Fibroblast of skin of left biceps (primary cell): ENCODE measurements around the gene APMAP.
"Not testable (repeated sequence)": the region's sequence is repeated elsewhere in the genome, so short reads cannot be mapped to it uniquely, and the experiment has no call there.

Experiments used
- DNase-seq, 2 experiments: peaks; one replicate each; pipeline ENCODE4 v3.0.0-alpha.2; 2013; ENCODE audit warnings: low read depth in 2 of 2

APMAP gene

DNA sequence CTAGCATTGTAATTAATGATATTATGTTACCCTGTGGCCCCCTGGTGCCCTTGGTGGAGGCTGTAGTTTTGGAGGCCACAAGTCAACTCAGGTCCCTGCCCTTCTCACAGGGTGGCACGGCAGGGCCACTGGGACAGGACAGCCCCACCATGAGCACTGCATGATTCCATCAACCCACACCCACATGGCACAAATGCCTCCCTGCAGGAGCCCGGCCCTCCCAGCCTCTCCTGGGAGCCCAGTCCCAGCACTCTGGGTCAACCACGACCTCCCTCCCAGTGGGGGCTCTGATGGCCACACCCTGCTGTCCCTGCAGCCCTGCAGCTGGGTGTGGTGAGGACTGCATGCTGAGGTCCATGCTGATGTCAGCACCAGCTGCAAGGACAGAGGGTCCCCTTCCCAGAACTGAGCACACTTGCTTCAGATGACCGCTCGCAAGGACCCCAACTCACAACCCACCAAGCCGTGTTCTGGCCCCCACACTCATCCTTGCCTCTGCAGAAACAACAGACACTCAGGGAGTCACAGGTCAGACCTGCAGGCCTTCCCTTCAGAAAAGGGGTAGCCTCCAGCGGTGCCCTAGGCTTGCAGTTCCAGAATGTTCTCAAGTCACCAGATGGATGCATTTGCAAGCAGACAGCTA is 59.2 kb downstream of the APMAP start:
- no peak for DNase-seq

DNA sequence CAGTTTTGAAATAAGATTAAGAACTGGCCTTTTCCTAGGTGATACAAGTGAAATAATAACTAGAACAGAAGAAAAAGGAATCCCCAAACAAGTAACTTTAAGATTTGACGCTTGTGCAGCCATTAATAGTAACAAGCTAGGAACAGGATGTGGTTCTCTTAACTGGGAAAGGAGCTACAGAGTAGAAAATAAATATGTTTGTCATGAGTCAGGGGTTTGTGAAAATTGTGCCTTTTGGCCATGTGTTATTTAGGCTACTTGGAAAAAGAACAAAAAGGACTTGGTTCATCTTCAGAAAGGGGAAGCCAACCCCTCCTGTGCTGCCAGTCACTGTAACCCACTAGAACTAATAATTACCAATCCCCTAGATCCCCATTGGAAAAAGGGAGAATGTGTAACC is 60.7 kb downstream of the APMAP start:
- DNase-seq: not testable (repeated sequence)

DNA sequence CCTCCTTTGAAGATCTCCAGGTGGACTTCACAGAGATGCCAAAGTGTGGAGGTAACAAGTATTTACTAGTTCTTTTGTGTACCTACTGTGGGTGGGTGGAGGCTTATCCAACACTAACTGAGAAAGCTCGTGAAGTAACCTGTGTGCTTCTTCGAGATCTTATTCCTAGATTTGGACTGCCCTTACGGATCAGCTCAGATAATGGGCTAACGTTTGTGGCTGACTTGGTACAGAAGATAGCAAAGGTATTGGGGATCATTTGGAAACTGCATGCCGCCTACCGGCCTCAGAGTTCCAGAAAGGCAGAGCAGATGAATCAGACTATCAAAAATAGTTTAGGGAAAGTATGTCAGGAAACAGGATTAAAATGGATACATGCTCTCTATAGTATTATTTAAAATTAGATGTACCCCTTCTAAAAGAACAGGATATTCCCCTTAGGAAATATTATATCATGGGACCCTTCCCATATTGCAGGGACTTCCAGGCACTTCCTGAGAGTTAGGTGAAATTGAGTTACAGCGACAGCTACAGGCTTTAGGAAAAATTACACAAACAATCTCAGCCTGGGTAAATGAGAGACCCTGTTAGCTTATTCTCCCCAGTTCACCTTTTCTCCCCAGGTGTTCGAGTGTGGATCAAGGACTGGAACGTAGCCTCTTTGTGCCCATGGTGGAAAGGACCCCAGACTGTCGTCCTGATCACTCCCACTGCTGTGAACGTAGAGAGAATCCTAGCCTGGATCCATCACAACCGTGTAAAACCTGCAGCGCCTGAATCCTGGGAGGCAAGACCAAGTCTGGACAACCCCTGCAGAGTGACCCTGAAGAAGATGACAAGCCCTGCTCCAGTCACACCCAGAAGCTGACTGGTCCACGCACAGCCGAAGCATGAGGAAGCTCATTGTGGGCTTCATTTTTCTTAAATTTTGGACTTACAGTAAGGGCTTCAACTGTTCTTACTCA is 61.5 kb downstream of the APMAP start:
- DNase-seq: not testable (repeated sequence)

DNA sequence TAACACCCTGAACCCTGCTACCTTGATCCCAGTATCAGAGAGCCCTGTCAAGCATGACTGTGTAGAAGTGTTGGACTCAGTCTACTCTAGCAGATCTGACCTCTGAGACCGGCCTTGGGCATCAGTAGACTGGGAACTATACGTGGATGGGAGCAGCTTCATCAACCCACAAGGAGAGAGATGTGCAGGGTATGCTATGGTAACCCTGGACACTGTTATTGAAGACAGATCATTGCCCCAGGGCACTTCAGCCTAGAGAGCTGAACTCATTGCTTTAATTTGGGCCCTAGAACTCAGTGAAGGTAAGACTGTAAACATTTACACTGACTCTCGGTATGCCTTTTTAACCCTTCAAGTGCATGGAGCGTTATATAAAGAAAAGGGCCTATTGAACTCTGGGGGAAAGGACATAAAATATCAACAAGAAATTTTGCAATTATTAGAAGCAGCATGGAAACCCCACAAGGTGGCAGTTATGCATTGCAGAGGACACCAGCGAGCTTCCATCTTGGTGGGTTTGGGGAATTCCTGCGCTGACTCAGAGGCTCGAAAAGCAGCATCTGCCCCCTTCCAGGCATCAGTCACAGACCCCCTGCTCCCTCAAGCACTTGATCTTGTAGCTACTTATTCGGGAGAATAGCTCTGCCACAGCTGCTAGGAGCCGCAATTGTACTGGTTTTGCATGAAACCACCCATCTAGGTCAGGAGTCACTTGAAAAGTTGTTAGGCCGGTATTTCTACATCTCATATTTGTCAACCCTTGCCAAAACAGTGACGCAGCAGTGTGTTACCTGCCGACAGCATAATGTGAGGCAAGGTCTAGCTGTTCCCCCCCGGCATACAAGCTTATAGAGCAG is 62.5 kb downstream of the APMAP start:
- DNase-seq: not testable (repeated sequence)

DNA sequence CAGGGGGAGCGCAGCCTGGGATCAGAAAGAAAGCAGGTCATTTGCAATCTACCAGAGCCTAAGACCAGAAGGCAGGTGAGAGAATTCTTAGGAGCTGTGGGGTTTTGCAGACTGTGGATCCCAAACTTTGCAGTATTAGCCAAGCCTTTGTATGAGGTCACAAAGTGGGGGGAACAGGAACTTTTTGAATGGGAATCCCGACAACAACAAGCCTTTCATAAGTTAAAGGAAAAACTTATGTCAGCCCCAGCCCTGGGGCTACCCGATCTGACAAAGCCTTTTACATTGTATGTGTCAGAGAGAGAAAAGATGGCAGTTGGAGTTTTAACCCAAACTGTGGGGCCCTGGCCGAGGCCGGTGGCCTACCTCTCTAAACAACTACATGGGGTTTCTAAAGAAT is 63.3 kb downstream of the APMAP start:
- not testable (repeated sequence) for DNase-seq

DNA sequence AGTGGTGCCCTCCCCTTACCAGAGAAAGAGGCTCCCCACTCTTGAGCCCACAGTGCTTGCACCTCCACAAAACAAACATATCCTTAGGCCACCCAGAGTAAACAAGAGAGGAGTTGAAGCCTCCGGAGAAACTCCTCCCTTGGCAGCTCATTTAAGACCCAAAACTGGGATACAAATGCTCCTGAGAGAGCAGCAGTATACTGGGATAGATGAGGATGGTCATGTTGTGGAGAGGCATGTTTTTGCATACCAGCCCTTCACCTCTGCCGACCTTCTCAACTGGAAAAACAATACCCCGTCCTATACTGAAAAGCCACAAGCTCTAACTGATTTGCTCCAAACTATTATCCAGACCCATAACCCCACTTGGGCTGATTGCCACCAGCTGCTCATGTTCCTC is 71.8 kb downstream of the APMAP start:
- not testable (repeated sequence) for DNase-seq

DNA sequence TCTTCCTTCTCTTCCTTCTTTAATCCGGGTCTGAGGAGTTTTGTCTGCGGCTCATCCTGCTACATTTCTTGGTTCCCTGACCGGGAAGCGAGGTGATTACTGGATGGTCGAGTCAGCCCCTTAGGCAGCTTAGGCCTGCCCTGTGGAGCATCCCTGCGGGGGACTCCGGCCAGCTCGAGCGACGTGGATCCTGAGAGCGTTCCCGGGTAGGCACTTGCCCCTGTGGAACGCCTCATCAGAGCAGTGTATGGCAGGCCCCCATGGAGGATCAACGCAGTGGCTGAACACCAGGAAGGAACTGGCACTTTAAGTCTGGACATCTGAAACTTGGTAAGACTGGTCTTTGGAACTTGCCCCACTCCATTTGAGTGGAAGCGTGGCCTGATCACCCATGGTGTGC is 72.9 kb downstream of the APMAP start:
- DNase-seq: not testable (repeated sequence)

DNA sequence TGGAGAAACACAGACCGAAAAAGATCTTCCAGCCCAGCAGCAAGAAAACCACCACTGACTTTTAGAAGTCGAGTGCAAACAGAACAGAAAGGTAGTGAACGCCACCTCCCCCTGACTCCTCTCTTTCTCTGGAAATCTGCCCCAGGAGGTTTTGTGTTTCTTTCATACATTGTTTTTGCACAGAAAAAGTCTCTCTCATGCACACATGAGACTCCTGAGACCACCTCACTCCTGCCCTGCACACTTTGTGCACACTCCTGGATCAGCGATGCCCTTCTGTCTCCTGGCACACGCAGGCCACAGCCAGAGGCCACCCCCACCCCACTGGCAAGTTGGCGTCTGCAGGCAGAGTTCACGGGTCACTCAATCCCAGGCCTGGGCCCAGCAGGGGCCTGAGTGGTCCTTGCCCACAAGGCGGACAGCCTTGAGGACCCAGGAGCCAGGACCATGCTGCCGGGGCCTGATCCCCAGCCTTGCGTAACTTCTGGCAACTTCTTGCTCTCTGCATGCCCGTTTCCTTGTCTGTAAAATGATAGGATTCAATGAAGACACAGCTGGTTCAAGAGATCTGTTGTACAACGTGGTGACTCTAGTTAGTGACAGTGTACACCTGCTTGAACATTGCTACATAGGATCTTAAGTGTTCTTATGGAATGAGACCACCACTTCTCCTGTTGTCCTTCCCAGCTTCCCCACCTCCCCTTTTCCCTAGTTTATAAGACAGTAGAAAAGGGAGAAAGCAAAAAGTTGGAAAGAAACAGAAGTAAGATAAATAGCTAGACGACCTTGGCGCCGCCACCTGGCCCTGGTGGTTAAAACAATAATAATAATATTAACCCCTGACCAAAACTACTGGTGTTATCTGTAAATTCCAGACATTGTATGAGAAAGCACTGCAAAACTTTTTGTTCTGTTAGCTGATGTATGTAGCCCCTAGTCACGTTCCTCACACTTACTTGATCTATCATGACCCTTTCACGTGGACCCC is 73.7 kb downstream of the APMAP start:
- no peak for DNase-seq

DNA sequence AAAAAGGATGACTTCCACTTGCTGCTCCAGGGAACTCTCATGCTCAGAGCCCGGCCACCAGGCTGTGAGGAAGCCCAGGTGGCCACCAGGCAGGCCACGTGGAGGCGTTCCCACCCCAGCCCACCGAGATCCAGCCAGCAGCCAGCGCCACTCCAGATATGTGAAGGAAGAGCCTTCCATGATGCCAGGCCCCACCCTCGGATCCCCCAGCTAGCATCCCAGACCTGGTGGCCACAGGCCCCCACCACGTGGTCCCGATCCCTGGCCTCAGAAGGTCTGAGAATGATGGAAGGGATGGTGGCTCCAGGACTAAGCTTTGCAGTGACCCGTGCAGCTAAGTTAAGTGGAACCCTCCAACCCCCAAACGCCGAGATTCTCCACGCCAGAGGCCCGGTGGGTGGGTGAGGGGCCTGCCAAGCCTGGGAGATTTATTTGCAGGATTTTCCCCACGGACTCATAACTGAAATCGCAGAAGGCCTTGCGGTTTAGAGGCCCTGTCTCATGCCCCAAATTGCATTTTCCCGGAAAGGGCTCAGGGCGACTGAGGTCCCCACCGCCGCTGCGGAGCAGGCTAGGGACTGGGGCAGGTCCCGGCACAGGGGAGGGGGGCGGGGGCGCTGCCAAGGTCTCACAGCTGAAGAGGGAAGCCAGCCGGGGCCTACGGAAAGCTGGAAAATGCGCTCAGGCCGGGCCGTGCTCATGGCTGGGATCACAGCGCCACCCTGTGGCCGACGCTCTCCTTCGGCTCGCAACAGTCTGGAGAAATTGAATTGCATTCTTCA is 74.6 kb downstream of the APMAP start:
- peak; percentile 41 to 42 for DNase-seq

DNA sequence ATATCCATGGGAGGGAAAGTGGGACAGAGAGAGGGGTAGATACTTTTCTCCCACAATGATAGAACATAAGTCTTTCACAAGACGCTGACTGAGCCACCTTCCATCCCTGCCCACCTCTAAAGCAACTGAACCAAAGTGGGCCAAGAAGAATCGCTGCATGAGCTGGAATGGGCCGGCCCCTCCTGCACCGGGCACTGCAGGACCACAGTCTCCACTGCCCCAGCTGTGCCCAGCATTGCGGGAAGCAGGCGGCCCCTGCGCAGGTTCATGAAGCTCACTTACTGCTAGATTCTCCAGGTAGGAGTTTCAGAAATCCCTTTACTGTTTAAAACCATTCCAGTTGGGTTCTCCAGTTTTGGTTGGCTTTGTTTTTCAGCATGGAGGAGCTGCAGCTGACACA is 75.5 kb downstream of the APMAP start:
- DNase-seq: no peak

DNA sequence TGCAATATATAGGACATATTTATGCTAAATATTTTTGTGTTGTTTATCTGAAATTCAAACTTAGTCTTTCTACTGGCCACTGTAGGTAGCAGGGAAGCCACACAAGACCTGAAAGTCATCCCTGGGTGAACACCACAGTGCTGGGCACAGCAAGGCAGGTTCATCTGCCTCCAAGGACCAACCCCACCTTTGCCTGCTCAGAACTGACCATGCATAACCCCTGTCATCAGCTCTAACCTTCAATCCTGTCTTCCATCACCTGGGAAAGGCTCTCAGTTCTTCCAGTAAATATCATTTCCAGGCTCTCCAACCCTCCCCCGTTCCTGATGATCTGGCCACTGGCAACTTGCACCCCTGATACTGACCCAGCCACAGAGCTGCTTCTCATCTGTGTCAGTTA is 76.1 kb downstream of the APMAP start:
- no peak for DNase-seq

DNA sequence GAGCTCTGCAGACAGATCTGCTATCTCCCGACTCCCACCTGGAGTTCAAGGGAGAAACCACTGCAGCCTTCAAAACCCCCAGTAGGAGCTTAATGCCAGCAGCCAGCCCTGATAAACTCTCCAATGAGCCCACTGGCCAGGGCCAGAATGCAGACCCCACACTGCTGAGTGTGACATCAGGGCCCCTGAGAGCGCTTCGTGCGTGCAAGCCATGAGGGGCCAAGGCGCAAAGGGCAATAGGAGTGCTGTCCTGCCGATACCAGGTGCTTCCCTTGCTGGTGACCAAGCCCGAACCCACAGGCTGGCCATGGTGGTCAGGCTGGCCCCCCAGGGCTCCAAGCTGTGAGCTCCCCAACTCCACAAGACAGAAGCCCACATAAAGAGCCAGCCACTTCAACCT is 76.7 kb downstream of the APMAP start:
- DNase-seq: no peak

DNA sequence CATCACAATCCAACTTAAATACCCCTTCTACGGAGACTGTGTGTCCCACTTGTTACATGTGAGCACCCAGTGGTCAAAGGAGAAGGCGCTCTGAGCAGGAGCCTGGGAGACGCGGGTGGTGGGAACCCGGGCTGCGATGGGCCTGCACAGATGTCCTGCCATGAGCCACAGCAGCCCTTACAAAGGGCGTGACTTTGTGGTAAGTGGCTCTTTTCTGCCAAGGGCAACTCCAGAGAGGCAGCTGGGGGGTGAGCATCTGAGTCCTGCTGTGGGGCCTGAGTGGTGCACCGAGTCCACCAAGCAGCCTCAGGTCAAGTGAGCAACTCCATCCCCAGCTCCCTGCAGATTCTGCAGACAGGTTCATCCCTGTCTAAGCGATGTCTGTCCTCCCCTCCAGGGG is 77.1 kb downstream of the APMAP start:
- no peak for DNase-seq

DNA sequence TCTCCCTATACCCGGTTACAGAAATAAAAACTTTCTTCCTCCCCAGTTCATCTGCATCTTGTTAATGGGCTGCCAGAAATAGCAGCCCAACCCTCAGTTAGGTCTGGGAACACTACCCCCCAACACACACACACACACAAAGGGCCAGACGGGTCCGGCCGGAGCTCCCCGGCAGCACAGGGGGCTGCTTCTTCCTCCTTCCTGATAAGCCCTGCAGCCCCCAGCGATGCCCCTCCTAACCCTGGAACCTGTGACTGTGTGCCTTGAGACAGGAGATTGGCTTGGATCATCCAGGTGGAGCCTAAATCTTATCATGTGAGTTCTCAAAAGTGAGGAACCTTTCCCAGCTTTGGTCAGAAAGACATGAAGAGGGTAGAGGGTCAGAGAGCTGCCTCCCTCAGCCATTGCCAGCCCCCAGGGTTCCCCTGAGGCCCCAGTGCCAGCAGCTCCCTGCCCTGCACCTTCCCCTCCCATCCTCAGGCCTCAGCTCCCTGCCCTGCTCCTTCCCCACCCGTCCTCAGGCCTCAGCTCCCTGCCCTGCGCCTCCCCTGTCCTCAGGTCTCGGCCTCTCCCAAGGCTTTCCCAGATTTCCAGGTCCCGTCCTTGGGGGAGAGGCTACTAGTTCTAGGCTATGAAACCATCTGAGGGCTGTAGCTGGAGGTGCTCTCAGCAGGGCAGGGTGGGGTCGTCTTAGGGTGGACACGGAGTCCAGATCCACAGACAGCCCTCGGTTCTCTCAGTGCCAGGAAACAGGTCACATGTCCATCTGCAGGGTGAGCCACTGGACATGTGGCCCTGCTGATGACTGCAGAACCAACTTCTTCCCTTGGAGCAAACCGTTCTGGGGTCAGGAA is 77.9 kb downstream of the APMAP start:
- DNase-seq: no peak

DNA sequence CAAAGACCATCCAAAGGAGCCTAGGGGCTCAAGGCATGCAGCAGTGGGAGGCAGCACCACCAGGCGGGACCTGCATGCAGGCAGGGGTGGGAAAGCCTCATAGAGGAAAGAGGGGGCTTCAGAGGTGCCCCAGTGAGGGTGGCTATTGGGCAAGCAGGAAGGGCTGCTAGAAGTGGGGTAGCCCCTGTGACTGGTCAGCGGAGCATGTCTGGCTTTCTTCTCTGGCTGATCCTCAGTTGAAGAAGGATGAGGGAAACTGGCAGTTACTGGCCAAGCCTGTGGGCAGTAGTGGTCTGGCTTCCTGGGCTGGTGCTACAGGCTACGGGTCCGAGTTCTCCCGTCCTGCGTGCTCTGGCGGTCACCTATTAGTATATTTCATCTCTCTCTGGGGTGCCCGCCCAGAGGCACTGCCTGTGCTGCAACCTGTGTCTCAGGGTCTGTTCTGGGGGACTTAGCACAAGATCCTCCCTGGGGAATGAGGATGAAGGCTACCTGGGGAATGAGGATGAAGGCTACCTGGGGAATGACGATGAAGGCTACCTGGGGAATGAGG is 79.4 kb downstream of the APMAP start:
- DNase-seq: no peak
